ENCODE results near the gene SDK1. TPM values are rescaled to one million over a fixed set of nuclear protein-coding genes. Genes with fewer than 3 reads are reported as not detected.
"Not testable (repeated sequence)": the region's sequence is repeated elsewhere in the genome, so short reads cannot be mapped to it uniquely, and the experiment has no call there.

SDK1 gene
- total RNA-seq, 1 experiment from 2014 or later = 5.1 TPM

DNA sequence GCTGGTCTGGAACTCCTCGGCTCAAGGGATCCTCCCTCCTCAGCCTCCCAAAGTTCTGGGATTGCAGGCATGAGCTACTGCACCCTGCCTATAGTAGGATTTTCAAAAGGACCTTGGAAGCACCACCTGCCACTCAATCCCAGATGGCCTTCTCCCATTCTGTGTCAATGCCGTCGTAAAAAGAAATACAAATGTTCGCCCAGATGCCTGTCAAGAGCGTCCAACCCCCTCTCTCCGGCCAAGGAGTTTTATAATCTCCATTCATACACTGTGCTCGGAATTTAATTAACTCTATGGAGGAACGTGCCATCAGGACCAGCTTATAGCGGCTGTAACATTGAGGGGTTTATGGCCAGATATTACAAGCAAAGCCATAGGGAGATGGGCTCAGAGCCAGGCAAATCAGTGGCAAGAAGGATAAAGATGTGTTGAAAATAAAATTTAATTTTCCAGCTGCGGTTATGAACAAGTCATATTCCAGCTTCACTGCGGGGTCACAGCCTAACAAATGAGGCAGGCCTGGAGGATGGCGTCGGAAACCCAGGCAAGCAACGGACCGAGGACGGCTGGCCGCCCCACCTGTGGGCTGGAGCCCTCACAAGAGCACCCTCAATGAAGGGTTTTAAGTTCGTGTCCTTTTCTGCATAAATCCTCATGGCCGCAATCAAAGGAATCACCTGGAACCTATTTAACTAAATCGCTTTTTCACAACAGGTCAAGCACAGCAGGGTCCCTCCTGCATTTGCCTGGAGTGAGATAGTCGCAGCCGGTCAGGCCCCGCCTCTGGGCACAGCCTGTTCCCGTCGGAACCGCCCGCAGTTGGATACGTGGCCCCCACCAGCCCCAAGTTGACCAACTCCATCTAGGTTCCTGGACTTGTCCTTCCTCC is 1006.5 kb downstream of the SDK1 start:
- no peak for DNase-seq (ENCODE audit: low spot score)

DNA sequence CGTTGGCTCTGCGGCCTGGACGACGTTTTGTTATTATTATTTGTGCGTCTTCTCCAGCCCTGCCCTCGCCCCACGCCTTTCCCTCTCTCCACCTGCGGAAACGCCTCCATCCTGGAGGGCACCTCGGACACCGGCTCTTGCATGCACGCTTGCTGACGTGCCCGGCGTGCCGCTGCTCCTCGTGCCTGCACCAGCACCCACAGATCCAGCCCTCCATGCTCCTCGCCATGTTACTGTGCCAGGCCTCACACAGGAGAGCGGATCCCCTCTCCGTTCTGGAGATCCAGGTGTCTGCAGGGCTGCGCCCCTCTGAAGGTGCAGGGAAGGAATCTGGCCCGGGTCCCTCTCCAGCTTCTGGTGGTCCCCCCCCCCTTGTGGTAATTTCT is 1007.1 kb downstream of the SDK1 start:
- no peak for DNase-seq (ENCODE audit: low spot score)

DNA sequence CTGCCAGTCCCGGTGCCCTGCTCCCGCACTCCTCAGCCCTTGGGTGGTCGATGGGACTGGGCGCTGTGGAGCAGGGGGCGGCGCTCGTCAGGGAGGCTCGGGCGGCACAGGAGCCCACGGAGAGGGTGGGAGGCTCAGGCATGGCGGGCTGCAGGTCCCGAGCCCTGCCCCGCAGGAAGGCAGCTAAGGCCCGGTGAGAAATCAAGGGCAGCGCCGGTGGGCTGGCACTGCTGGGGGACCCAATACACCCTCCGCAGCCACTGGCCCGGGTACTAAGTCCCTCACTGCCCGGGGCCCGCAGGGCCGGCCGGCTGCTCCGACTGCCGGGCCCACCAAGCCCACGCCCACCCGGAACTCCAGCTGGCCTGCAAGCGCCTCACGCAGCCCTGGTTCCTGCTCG is 1012.9 kb downstream of the SDK1 start:
- not testable (repeated sequence) for DNase-seq (ENCODE audit: low spot score)

DNA sequence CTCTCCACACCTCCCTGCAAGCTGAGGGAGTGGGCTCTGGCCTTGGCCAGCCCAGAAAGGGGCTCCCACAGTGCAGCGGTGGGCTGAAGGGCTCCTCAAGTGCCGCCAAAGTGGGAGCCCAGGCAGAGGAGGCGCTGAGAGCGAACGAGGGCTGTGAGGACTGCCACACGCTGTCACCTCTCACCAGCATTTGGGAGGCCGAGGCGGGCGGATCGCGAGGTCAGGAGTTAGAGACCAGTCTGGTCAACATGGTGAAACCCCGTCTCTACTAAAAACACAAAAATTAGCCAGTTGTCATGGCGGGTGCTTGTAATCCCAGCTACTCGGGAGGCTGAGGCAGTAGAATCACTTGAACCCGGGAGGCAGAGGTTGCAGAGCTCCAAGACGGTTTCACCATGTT is 1013.3 kb downstream of the SDK1 start:
- DNase-seq (ENCODE audit: low spot score) = not testable (repeated sequence)

Measured in H4 (cell line).